CD4-positive, alpha-beta T cell (primary cell): ENCODE measurements around the gene RIPOR1. TPM values are rescaled to one million over a fixed set of nuclear protein-coding genes. Genes with fewer than 3 reads are reported as not detected.
A peak's percentile ranks its signal among the peaks of the same experiment; 100 is the strongest.

Experiments used
- ATAC-seq: fragments of 200-7000 bp; cut with Tn5 transposase; one replicate; pipeline ENCODE4 v1.10.0; 2022; ENCODE audit warnings: mild to moderate bottlenecking; ENCODE audit not compliant: poor library complexity
- CTCF ChIA-PET: fragments of 350-600 bp; sonication (Branson Sonifier 250); formaldehyde crosslinking; loops from one replicate; lab custom pipeline; 2021; ENCODE audit warnings: antibody characterized with exemption, inconsistent platforms; lab: Charles Lee
- POLR2A ChIA-PET: fragments of 350-600 bp; sonication (Branson Sonifier 250); formaldehyde crosslinking; loops from one replicate; lab custom pipeline; 2021; ENCODE audit warnings: antibody characterized with exemption, inconsistent platforms; lab: Charles Lee
- DNase-seq, 14 experiments: peaks; one replicate each; pipeline ENCODE4 v3.0.0-alpha.2; 2013 to 2020; ENCODE audit warnings: mixed read lengths in 2 of 14
- H3K27ac ChIP-seq, 2 donors: one replicate each; pipeline versions ENCODE4 v1.5.1 to v1.7.0; 2013; ENCODE audit warnings: low read length in 2 of 2, low read depth in 1 of 2, mild to moderate bottlenecking in 1 of 2
- H3K27me3 ChIP-seq, 2 experiments: 1 replicate in 1 of 2; 2 replicates in 1 of 2; pipeline versions ENCODE4 v1.6.1 to v1.7.0; 2013; ENCODE audit warnings: low read length in 2 of 2, control low read depth in 1 of 2, mild to moderate bottlenecking in 1 of 2, moderate library complexity in 1 of 2; ENCODE audit not compliant: insufficient read depth in 2 of 2, control insufficient read depth in 1 of 2
- H3K36me3 ChIP-seq: one replicate; pipeline ENCODE4 v1.6.1; 2013; ENCODE audit warnings: low read length, control low read depth; ENCODE audit not compliant: insufficient read depth
- H3K4me1 ChIP-seq: one replicate; pipeline ENCODE4 v1.6.1; 2013; ENCODE audit warnings: low read length, control low read depth; ENCODE audit not compliant: insufficient read depth
- H3K4me3 ChIP-seq: one replicate; pipeline ENCODE4 v1.5.1; 2013; ENCODE audit warnings: mild to moderate bottlenecking, low read length, moderate library complexity
- H3K9me3 ChIP-seq, 2 experiments: 1 replicate in 1 of 2; 2 replicates in 1 of 2; pipeline versions ENCODE4 v1.6.1 to v1.7.0; 2013; ENCODE audit warnings: low read length in 2 of 2, mild to moderate bottlenecking in 2 of 2, control low read depth in 1 of 2, moderate library complexity in 1 of 2; ENCODE audit not compliant: control insufficient read depth in 1 of 2, insufficient read depth in 1 of 2
- H3K27ac Mint-ChIP-seq: one replicate; pipeline ENCODE4 v1.8.0; 2020; ENCODE audit warnings: mixed read lengths
- H3K27me3 Mint-ChIP-seq: one replicate; pipeline ENCODE4 v1.8.0; 2021; ENCODE audit warnings: mixed read lengths
- H3K36me3 Mint-ChIP-seq: one replicate; pipeline ENCODE4 v1.8.0; 2021; ENCODE audit warnings: low read depth, mixed read lengths
- H3K4me1 Mint-ChIP-seq: one replicate; pipeline ENCODE4 v1.8.0; 2021; ENCODE audit warnings: low read depth, mixed read lengths
- H3K4me3 Mint-ChIP-seq: one replicate; pipeline ENCODE4 v1.8.0; 2020; ENCODE audit warnings: mild to moderate bottlenecking, mixed read lengths
- H3K9me3 Mint-ChIP-seq: one replicate; pipeline ENCODE4 v1.8.0; 2020; ENCODE audit warnings: mixed read lengths
- intact Hi-C, 2 experiments: fragments of 100-400 bp; cut with DNase I in 1 of 2; cut with micrococcal nuclease in 1 of 2; formaldehyde crosslinking; loops; one replicate each; pipeline versions ENCODE4 v1.15.1 to v1.9.0; 2023 to 2025; cut with DNase I, micrococcal nuclease
- total RNA-seq, 174 experiments: library from RNA in 2 of 174; stranded (reverse) in 2 of 174; gene quantifications; one replicate each; pipeline ENCODE4 v1.2.3 and lab custom pipeline; 2021 to 2026
- TF ChIP-seq, protein P1 (sequence below): fragments of 200-600 bp; IDR thresholded peaks from one replicate; pipeline ENCODE4 v1.8.0; 2022; ENCODE audit warnings: antibody characterized with exemption, mild to moderate bottlenecking

Gene RIPOR1
- total RNA-seq, 2 experiments from 2014 or later: 21.3 to 25.4 TPM

DNA sequence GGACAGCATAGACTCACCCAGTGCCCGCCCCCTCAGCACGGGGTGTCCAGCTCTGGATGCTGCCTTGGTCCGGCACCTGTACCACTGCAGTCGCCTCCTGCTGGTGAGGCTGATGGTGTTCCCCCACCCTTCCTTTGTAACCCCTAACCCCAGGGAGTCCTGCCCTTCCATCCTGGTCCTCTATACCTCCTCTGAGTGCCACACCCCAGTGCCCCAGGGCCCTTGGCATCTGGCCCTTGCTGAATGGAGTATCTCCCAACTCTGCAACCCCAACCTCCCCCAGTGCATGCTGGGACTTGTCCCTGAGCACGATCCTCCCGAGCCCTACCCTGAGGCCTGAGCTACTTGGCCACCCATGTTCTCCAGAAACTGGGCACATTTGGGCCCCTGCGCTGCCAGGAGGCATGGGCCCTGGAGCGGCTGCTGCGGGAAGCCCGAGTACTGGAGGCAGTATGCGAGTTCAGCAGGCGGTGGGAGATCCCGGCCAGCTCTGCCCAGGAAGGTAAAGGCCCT, 15.8 kb downstream of the RIPOR1 start:
- TF ChIP-seq, protein P1, sequence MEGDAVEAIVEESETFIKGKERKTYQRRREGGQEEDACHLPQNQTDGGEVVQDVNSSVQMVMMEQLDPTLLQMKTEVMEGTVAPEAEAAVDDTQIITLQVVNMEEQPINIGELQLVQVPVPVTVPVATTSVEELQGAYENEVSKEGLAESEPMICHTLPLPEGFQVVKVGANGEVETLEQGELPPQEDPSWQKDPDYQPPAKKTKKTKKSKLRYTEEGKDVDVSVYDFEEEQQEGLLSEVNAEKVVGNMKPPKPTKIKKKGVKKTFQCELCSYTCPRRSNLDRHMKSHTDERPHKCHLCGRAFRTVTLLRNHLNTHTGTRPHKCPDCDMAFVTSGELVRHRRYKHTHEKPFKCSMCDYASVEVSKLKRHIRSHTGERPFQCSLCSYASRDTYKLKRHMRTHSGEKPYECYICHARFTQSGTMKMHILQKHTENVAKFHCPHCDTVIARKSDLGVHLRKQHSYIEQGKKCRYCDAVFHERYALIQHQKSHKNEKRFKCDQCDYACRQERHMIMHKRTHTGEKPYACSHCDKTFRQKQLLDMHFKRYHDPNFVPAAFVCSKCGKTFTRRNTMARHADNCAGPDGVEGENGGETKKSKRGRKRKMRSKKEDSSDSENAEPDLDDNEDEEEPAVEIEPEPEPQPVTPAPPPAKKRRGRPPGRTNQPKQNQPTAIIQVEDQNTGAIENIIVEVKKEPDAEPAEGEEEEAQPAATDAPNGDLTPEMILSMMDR: no peak
- Histone ChIP-seq H3K4me3 (no peak overlapping the region), H3K36me3 (peaks cover 43% of the 10 kb centered on the region), H3K27me3 (no peaks in the 10 kb centered on the region), H3K27ac (no peak overlapping the region), H3K9me3 (no peaks in the 10 kb centered on the region), H3K4me1 (peaks cover 50% of the 10 kb centered on the region)
- Mint-ChIP-seq H3K4me1 (peaks cover 55% of the 10 kb centered on the region), H3K4me3 (no peak overlapping the region), H3K9me3 (no peaks in the 10 kb centered on the region), H3K27ac (peak overlapping the region; percentile 79), H3K27me3 (no peaks in the 10 kb centered on the region), H3K36me3 (peaks cover 33% of the 10 kb centered on the region)
- no peak for ATAC-seq
- POLR2A ChIA-PET: interaction anchor here (1.5 to 6.9 kb wide), 4 partner anchors 12 to 101 kb away, joined by 3 to 358 read pairs (median 6); partner anchors contain the start of genes CARMIL2 and CTCF
- CTCF ChIA-PET: interaction anchor here (1.2 to 9.6 kb wide), 2 partner anchors 18 to 23 kb away, joined by 5 to 101 read pairs; partner anchors contain the start of gene CTCF
- intact Hi-C loops: no loop called here
- peak in 1 of 14 experiments; percentile 38 for DNase-seq

- Mint-ChIP-seq H3K27me3 (no peaks in the 10 kb centered on the region), H3K27ac (no peak overlapping the region), H3K4me1 (peaks cover 54% of the 10 kb centered on the region), H3K36me3 (peaks cover 33% of the 10 kb centered on the region), H3K4me3 (no peak overlapping the region), H3K9me3 (no peaks in the 10 kb centered on the region)
- Histone ChIP-seq H3K27ac (no peak overlapping the region), H3K27me3 (no peaks in the 10 kb centered on the region), H3K9me3 (no peaks in the 10 kb centered on the region), H3K4me1 (peaks cover 52% of the 10 kb centered on the region), H3K4me3 (no peak overlapping the region), H3K36me3 (peaks cover 38% of the 10 kb centered on the region)
- no peak for ATAC-seq
- intact Hi-C loops: no loop called here
- CTCF ChIA-PET: interaction anchor here (1.2 to 9.6 kb wide), 2 partner anchors 17 to 23 kb away, joined by 5 to 101 read pairs; partner anchors contain the start of gene CTCF
- TF ChIP-seq, protein P1: no peak
- POLR2A ChIA-PET: interaction anchor here (0.5 to 6.9 kb wide), 4 partner anchors 13 to 100 kb away, joined by 5 to 358 read pairs (median 6); partner anchors contain the start of genes CARMIL2 and CTCF
- DNase-seq: no peak
These were observed 16.4 kb downstream of the RIPOR1 start for GRCh38 chr16:67544844-67545664.

- DNase-seq: peak in 1 of 14 experiments; percentile 20
- Histone ChIP-seq H3K4me3 (no peak overlapping the region), H3K27me3 (no peaks in the 10 kb centered on the region), H3K4me1 (peaks cover 52% of the 10 kb centered on the region), H3K36me3 (peaks cover 33% of the 10 kb centered on the region), H3K27ac (no peak overlapping the region), H3K9me3 (no peaks in the 10 kb centered on the region)
- intact Hi-C loops: loop anchor here in 1 of 2 experiments (2.0 kb wide), 1 partner anchor 123 kb away; no protein-coding TSS in a partner anchor
- ChIA-PET CTCF (interaction anchor here (9.6 kb wide), 1 partner anchor 24 kb away, joined by 101 read pairs; no protein-coding TSS in a partner anchor), POLR2A (interaction anchor here (0.5 to 6.9 kb wide), 2 partner anchors 14 kb away, joined by 5 to 358 read pairs; partner anchors contain the start of gene CTCF)
- Mint-ChIP-seq H3K27me3 (no peaks in the 10 kb centered on the region), H3K9me3 (no peaks in the 10 kb centered on the region), H3K36me3 (peaks cover 28% of the 10 kb centered on the region), H3K27ac (no peak overlapping the region), H3K4me1 (peaks cover 50% of the 10 kb centered on the region), H3K4me3 (no peak overlapping the region)
- TF ChIP-seq, protein P1: no peak
- ATAC-seq: no peak
These were observed 17.0 kb downstream of the RIPOR1 start for GRCh38 chr16:67545665-67546024.
